GM12864 (cell line): ENCODE data around the gene INSIG1.

Experiments used
- DNase-seq: peaks from one replicate; pipeline ENCODE4 v3.0.0-alpha.2; 2011; ENCODE audit warnings: low read depth
- H3K4me3 ChIP-seq: 2 replicates; pipeline ENCODE4 v1.5.1; 2011; ENCODE audit warnings: mild to moderate bottlenecking, low read depth, low read length, control low read depth
- CTCF ChIP-seq: IDR thresholded peaks from 2 replicates; pipeline ENCODE4 v1.5.1; 2011; ENCODE audit warnings: low read depth, mild to moderate bottlenecking, moderate library complexity, low read length, control low read depth, inconsistent platforms; ENCODE audit errors: missing control alignments

INSIG1 gene

DNA sequence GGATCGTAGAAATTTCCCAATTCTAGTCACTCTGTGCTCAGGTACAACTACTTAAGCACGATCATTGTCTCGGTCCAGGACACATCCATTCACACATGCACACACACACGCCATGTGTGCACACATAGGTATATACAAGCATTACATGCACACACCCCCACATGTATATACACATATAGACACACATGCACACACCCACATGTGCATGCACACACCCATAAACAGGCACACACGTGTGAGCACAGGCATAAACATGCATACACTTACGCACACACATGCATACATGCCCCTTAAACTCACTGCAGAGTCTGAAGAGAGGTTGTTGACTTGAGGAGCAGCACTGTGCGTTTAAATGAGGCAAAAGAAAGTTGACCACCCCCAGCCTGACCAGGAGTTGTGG is 32.5 kb upstream of the INSIG1 start:
- TF ChIP-seq CTCF: no peak
- no peak overlapping the region for H3K4me3 ChIP-seq
- DNase-seq: no peak

DNA sequence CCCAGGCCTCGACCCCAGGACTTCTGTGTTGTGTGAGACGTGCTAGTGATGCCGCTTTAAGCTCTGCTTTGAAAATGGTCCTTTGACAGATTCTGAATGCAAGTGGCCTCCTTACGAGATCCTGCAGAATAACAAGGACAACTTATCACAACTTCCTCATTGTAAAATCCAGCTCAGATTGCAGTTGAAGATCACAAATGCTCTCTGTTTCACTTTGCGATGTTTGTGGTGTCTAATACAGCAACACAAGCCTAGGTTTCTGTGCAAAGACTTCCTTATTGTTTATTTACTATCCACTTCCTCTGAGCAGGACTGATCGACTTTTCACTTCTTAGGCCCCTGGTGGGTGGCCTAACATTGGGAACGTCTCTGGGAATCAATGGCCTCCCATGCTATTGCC is 31.7 kb upstream of the INSIG1 start:
- no peak for DNase-seq
- TF ChIP-seq CTCF: no peak
- no peak overlapping the region for H3K4me3 ChIP-seq

DNA sequence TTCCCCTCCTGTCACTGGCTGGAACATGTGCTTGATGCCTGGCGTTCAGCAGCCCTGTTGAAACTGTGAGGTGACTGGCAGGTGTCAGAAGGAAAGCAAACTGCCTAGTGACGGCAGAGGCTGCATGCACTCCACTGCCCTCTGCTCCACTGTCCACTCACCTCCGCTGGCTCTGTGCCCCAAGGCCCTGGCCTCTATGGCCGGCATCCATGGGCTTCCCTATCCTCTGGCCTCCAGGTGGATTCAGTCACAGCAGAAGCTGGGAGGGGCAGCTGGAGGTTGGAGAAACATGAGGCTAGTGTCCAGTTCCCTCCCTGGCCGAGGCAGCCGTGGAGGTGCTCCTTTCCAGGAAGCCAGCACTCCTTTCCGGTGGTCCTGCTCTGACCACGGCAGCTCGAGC is 31.2 kb upstream of the INSIG1 start:
- H3K4me3 ChIP-seq: no peak overlapping the region
- no peak for TF ChIP-seq CTCF
- DNase-seq: no peak

DNA sequence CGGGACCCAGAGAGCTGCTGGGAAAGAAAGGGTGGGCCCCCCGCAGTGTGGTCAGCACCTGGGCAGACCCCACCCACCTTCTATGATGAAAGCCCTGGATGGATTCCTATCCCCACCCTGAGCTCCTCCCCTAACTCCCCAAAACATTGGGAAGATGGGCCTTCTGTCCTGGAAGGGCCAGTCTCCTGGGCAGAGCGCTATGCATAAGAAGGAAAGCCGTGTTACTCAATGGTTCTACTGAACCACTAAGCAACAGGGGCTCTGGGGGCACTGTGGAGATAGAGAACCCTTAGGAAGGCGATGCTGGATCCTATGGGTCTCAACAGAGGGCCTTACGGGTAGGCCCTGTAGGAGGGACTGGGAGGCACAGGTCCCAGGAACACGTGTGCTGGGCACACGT is 30.7 kb upstream of the INSIG1 start:
- H3K4me3 ChIP-seq: no peak overlapping the region
- no peak for TF ChIP-seq CTCF
- DNase-seq: no peak

DNA sequence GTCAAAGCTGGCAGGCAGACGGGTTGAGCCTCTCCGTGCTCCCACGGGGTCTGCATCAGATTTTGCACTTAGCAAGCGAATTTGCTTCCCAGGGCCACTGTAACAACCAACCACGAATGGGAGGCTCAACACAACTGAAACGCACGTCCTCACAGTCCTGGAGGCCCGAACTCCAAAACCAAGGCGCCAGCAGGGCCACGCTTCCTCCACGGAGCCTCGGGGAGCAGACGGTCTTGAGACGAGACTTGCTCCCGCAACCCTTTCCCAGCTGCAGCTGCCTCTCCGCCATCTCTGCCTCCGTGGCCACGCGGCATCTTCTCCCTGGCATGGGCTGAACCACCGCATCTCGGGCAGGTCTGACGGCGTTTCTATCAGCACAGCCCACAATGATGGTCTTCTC is 30.2 kb upstream of the INSIG1 start:
- TF ChIP-seq CTCF: no peak
- H3K4me3 ChIP-seq: no peak overlapping the region
- no peak for DNase-seq

GRCh38 chr7:155268211-155268610 is 29.5 kb upstream of the INSIG1 start:
- no peak for TF ChIP-seq CTCF
- DNase-seq: no peak

DNA sequence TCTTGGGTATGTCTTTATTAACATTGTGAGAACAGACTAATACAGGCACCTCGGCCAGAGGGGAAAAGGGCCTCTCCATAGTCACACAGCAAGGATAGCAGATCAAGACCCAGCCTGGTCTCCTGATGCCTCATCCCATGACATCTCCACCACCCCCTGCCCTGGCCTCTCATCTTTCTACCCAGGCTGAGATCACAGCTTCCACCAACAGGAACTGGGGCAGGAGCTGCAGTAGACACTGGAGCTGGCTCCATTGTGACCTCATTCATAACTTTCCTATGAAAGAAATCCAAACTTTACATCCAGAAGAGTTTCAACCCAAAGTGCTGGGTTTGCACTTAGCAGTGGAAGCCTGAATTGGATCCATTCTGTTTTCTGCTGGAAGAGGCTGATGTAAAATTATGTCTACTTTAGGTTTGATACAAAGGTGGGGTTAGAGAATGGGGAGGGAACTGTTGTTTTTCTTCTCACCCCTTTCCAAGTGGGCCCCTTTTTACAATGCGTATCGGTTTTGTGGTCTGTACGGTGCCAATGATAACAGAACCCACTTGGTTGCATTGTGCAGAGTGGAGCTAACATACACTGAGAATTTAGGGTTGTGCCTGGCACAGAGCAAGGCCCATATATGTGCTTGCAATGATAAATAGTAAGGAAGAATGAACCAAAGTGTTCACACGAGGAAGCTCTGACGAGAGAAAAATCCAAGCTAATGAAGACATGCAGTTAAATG is 28.6 kb upstream of the INSIG1 start:
- no peak for DNase-seq

More at GRCh38 chr7:155268211-155268610, 29.5 kb upstream of the INSIG1 start:
- no peak overlapping the region for H3K4me3 ChIP-seq

More for the DNA sequence above, 28.6 kb upstream of the INSIG1 start:
- no peak for TF ChIP-seq CTCF
- H3K4me3 ChIP-seq: no peak overlapping the region
